GM18519 (cell line): ENCODE data around the gene DIP2C.
A peak's percentile ranks its signal among the peaks of the same experiment; 100 is the strongest.
"Not testable (repeated sequence)": the region's sequence is repeated elsewhere in the genome, so short reads cannot be mapped to it uniquely, and the experiment has no call there.

Source experiments
- ATAC-seq: cut with Tn5 transposase; IDR thresholded peaks from one replicate; pipeline ENCODE4 v1.9.1; 2021; ENCODE audit warnings: mild to moderate bottlenecking, moderate library complexity; ENCODE audit not compliant: unreplicated experiment, low FRiP score

The DIP2C gene

GRCh38 chr10:308572-309085, 380.8 kb downstream of the DIP2C start:
- no peak for ATAC-seq

GRCh38 chr10:308101-308500, 381.4 kb downstream of the DIP2C start:
- no peak for ATAC-seq

- ATAC-seq = no peak
These were observed 381.8 kb downstream of the DIP2C start for GRCh38 chr10:307659-308058.

GRCh38 chr10:306675-307185, 382.7 kb downstream of the DIP2C start:
- ATAC-seq = peak; percentile 54

DNA sequence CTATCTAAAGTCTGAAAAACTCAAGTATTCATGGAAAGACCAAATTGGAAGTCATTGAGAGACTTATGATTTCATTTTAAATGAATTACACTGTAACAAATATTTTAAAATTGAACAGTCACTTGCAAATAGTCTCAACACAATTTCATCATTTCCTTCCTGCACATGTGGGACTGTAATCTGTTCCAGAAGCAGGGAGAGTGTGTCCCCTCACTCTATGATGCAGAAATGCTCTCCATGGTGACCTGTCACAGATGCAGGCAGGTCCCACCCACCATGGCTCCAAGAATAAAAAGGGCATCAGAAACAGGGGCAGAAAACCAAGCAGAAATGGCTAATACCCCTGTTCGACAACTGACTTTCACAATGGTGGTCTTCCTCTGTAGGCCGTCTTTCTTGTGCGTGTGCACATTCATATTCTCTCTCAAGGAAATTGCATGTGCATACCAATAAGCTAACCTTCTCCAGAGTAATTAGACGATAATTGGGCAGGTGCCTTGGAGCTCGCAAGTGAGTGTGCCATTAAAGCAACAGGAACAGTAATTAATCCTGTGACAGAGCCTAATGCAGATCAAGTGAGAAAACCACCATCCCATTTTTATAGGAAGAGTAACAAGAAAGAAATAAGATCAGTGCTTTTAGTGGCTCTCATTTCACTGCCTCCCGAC, 383.3 kb downstream of the DIP2C start:
- no peak for ATAC-seq

DNA sequence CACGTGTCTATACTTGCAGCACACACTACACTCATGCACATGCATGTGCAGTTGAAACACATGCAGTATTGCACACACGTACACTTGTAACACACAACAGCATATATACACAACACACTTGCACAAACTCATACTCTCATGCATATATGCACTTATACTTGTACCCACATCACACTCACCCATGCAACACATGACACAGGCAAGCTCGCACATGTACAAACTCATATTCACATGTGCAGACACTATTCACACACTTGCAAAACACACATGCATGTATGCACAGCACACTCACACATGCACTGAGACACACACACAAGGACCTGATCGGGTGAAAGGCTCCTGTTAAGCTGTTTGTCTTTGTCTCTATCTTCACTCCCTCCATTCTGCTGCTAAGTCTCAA, 384.4 kb downstream of the DIP2C start:
- no peak for ATAC-seq

DNA sequence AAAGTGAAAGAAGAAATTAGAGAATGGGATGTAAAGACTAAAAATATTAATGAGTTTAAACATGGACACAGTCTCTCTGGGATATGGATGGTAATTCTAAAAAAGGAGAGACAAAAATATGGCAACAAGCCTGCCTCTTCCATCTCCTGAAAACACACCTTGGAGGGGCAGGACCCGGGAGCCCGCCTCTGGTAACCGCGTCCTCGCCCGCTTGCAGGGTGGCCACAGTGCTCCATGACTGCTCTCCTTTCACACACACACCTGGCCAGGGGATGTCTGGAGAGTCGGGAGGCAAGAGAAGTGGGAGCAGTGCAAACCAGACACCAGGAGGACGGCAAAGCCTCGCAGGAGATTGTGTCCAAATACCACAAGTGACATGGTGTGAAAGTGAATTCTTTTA, 387.9 kb downstream of the DIP2C start:
- ATAC-seq = no peak

DNA sequence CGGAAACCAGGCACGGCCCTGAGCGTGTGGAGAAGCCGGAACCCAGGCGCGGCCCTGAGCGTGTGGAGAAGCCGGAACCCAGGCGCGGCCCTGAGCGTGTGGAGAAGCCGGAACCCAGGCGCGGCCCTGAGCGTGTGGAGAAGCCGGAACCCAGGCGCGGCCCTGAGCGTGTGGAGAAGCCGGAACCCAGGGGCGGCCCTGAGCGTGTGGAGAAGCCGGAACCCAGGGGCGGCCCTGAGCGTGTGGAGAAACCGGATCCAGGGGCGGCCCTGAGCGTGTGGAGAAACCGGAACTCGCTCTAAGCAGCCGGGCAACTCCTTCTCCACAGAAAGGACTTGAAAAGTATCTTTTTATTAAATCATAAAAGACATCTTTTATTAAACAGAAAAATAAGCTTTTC, 388.9 kb downstream of the DIP2C start:
- ATAC-seq = not testable (repeated sequence)

DNA sequence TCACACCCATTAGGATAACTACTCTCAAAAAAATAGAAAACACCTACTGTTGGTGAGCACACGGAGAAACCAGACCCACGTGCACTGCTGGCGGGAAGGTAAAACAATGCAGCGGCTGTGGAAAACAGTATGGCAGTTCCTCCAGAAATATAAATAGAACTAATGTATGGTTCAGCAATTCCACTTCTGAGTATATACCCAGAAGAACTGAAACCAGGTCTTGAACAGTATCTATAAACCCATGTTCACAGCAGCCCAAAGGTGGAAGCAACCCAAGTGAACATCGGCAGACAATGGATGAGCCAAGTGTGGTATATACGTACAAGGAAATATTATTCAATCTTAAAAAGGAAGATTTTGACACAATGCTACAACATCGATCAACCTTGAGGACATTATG, 389.5 kb downstream of the DIP2C start:
- no peak for ATAC-seq

GRCh38 chr10:299512-299911, 390.0 kb downstream of the DIP2C start:
- no peak for ATAC-seq

- ATAC-seq = no peak
These were observed 391.4 kb downstream of the DIP2C start for GRCh38 chr10:298033-298432.

DNA sequence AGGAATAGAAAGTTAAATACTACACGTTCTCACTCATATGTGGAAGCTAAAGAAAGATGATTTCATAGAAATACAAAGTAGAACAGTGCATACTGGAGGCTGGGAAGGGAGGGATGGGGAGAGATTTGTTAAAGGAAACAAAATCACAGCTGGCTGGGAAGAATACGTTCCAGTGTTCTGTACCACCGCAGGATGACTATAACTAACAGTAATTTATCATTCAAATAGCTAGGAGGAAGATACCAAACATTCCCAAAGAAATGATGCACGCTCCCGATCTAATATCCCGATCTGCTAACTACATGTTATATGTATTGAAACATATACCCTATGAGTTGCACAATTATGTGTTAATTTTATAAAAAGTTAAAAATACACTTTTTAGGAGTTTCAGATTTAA, 391.9 kb downstream of the DIP2C start:
- ATAC-seq = no peak

GRCh38 chr10:293636-294035, 395.8 kb downstream of the DIP2C start:
- ATAC-seq = no peak

DNA sequence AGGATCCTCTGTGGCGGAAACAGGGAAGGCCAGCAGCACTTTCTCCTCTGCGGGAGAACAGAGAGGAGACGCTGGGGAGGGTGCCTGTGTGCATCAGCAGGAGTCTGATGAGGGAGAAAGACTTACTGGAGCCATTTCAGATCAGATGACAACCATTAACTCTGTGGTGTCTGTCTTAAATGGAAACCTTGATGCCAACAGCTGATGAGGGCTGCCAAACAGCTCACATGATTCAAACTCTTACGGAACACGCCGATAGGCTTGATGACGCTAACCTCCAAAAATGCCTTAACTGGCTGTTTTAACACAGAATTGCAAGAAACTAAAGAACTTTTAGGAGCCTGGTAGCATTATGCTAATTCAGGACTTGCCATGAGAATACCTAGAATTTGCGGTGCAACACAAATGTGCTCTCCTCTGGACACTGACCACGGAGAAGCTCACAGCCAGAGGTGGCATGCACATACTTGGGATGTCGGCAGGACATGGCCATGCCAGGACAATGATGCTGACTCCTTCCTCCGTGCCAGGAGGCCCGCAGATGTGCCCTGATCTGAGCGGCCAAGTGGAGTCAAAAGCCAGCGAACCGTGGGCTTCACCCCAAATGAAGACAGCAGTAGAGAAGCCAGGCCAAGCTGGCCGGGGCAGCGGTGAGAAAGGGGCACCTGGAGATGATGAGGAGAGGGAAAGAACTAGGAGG, 399.3 kb downstream of the DIP2C start:
- no peak for ATAC-seq

DNA sequence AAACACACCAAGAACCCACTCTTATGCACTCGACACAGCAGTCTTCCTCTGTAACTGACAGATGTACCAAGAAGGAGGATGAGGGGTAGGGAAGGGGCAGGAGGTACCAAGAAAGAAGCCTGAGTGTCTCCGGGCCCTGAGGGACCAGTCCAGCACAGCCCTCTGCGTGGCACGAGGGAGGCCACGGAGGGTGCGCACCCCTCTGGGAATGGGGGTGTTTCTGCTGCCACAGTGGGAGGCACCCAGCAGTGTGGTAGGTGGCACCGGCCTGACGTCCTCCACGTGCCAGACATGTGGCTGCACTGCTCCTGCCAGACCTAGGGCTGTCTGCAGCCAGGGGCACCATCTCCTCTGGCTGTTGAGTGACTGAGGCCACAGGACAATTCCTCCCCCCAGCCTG, 399.9 kb downstream of the DIP2C start:
- no peak for ATAC-seq

- no peak for ATAC-seq
These were observed 400.9 kb downstream of the DIP2C start for GRCh38 chr10:288316-289200.

DNA sequence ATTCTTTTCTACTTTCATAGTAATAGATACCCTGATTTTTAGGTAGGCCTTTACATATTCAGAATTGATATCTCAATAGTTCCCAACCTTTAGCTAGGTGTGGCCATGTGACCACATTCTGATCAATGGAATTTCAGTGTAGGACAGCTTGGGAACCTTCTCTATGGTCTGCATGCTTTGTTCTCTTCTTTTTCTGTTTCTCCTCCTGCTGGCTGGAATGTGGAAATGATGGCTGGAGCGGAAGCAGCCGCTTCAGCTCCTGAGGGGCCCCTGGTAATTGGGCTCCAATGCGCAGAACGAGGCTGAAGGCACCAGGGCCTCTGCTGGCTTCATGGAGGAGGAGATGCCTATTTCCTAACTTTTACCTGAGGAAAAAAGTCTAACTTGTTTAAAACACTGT, 401.7 kb downstream of the DIP2C start:
- no peak for ATAC-seq

- ATAC-seq = no peak
These were observed 402.3 kb downstream of the DIP2C start for GRCh38 chr10:287026-287709.

DNA sequence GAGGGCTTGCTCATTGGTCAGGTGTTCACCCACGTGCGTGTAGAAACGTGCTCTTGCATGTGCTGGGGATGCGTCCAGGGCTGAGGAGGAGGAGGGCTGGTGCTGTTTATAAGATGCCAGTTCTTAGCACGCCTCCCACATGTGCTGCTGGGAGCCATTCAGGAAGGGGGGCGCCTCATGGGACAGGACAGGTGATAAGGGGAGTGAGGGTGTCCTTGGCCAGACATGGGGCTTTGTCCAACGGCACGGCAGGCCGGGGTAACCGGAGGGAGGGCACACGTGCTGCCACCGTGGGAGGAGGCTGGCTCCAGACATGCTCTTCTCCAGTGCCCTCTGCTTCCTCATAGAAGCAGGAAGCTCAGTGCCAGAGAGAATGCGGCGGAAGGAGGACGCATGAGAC, 404.3 kb downstream of the DIP2C start:
- no peak for ATAC-seq

DNA sequence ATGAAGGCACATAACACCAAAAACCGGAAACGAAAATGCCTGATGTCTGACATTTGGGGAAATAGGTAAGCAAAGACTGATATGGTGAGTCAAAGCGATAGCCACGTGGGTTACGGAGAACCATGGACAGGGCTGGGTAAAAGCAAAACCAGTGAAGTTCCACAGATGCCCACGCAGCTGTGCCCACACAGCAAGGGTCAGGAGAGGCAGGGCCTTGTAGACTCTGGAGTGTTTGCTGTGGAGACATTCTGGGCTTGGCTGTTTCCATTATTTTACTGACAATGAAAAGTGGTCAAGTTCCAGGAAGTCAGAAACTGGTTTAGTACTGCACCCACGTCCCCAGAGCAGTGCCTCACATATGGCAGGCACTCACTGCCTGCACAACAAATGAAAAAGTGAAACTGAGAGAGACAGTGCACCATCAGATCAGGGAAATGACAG, 405.5 kb downstream of the DIP2C start:
- peak; percentile 69 for ATAC-seq
